RPMI7951 (cell line): ENCODE results near the gene ATP4A. TPM values are rescaled to one million over a fixed set of nuclear protein-coding genes. Genes with fewer than 3 reads are reported as not detected.
"Not testable (repeated sequence)": the region's sequence is repeated elsewhere in the genome, so short reads cannot be mapped to it uniquely, and the experiment has no call there.

Source experiments
- DNase-seq: peaks from one replicate; pipeline ENCODE4 v3.0.0-alpha.2; 2012; ENCODE audit warnings: low read depth
- total RNA-seq: library from RNA; depleted of rRNA; stranded (reverse); fragments of >200 nt; shearing (Covaris generic); gene quantifications from 2 replicates; pipeline ENCODE4 v1.2.3, GENCODE V29; 2014; rRNA removed

The ATP4A gene
- total RNA-seq: 0.12 TPM in 1 of 2 replicates, not detected in the other

- no peak for DNase-seq
Observed at GRCh38 chr19:35563207-35563829, at the start of gene ATP4A. TSS of gene ATP4A (minus strand) at chr19:35563658. CDS start at chr19:35563629, 29 bp downstream.

- DNase-seq: peak; percentile 91
Observed at GRCh38 chr19:35612559-35613321, 49.3 kb upstream of the ATP4A start, which contains the start of gene HAUS5. TSS of gene HAUS5 (plus strand) at chr19:35612735. CDS start at chr19:35612795, 60 bp downstream.

GRCh38 chr19:35612224-35612558 is 48.7 kb upstream of the ATP4A start:
- no peak for DNase-seq

GRCh38 chr19:35609851-35610353 is 46.4 kb upstream of the ATP4A start:
- no peak for DNase-seq

GRCh38 chr19:35608251-35608650 is 44.8 kb upstream of the ATP4A start:
- no peak for DNase-seq

- no peak for DNase-seq
Observed at GRCh38 chr19:35607661-35608060, 44.2 kb upstream of the ATP4A start.

- not testable (repeated sequence) for DNase-seq
Observed at GRCh38 chr19:35607170-35607569, 43.7 kb upstream of the ATP4A start.

GRCh38 chr19:35604436-35604835 is 41.0 kb upstream of the ATP4A start:
- not testable (repeated sequence) for DNase-seq

GRCh38 chr19:35601971-35602370 is 38.5 kb upstream of the ATP4A start:
- DNase-seq: no peak

- DNase-seq: peak; percentile 35
Observed at GRCh38 chr19:35596366-35596999, 33.0 kb upstream of the ATP4A start.

- DNase-seq: no peak
Observed at GRCh38 chr19:35595928-35596327, 32.5 kb upstream of the ATP4A start.

- DNase-seq: not testable (repeated sequence)
Observed at GRCh38 chr19:35595026-35595425, 31.6 kb upstream of the ATP4A start.

- peak; percentile 9 for DNase-seq
Observed at GRCh38 chr19:35592226-35592625, 28.8 kb upstream of the ATP4A start.

GRCh38 chr19:35590875-35591274 is 27.4 kb upstream of the ATP4A start:
- DNase-seq: no peak

GRCh38 chr19:35587321-35587720 is 23.9 kb upstream of the ATP4A start:
- no peak for DNase-seq

- peak; percentile 9 for DNase-seq
Observed at GRCh38 chr19:35585848-35586247, 22.4 kb upstream of the ATP4A start, which contains the start of gene PMIS2. TSS of gene PMIS2 (plus strand) at chr19:35586173. CDS start at chr19:35586260, 87 bp downstream.

GRCh38 chr19:35582760-35583159 is 19.3 kb upstream of the ATP4A start:
- DNase-seq: no peak

GRCh38 chr19:35578707-35579106 is 15.2 kb upstream of the ATP4A start:
- no peak for DNase-seq

- DNase-seq: no peak
Observed at GRCh38 chr19:35577918-35578317, 14.5 kb upstream of the ATP4A start.

- no peak for DNase-seq
Observed at GRCh38 chr19:35571406-35571965, 8.0 kb upstream of the ATP4A start.

- DNase-seq: no peak
Observed at GRCh38 chr19:35569281-35569781, 5.9 kb upstream of the ATP4A start.

- DNase-seq: no peak
Observed at GRCh38 chr19:35566738-35567137, 3.3 kb upstream of the ATP4A start.
